Upper lobe of left lung (tissue), 6 donors: ENCODE results near the gene MAP2K5. TPM values are rescaled to one million over a fixed set of nuclear protein-coding genes. Genes with fewer than 3 reads are reported as not detected.

Experiments
- ATAC-seq, 2 donors: fragments of 200-7000 bp; cut with Tn5 transposase; one replicate each; pipeline ENCODE4 v1.9.1; 2022; ENCODE audit warnings: mild to moderate bottlenecking in 2 of 2, moderate library complexity in 2 of 2; ENCODE audit not compliant: low FRiP score in 2 of 2
- DNase-seq, 2 donors: peaks; one replicate each; pipeline ENCODE4 v3.0.0-alpha.2; 2019 to 2020
- H3K27ac ChIP-seq, 4 donors: fragments of 200-600 bp; sonication (generic); one replicate each; pipeline ENCODE4 v1.5.1; 2016 to 2019
- H3K27me3 ChIP-seq, 4 donors: fragments of 200-600 bp; sonication (generic); one replicate each; pipeline ENCODE4 v1.5.1; 2017 to 2019
- H3K36me3 ChIP-seq, 4 donors: fragments of 200-600 bp; sonication (generic); one replicate each; pipeline ENCODE4 v1.5.1; 2016 to 2019
- H3K4me1 ChIP-seq, 4 donors: fragments of 200-600 bp; sonication (generic); one replicate each; pipeline ENCODE4 v1.5.1; 2018 to 2019
- H3K4me3 ChIP-seq, 4 donors: fragments of 200-600 bp; sonication (generic); one replicate each; pipeline ENCODE4 v1.5.1; 2017 to 2019; ENCODE audit warnings: mild to moderate bottlenecking in 2 of 4, moderate library complexity in 1 of 4
- H3K9me3 ChIP-seq, 4 donors: fragments of 200-600 bp; sonication (generic); one replicate each; pipeline ENCODE4 v1.5.1; 2018 to 2019
- EP300 ChIP-seq, 4 donors: sonication (generic); formaldehyde crosslinking; IDR thresholded peaks; one replicate each; pipeline ENCODE4 v1.5.1; 2017; ENCODE audit warnings: antibody characterized with exemption in 4 of 4, control low read depth in 2 of 4
- POLR2A ChIP-seq, 4 donors: fragments of 450-650 bp; IDR thresholded peaks; one replicate each; pipeline ENCODE4 v1.5.1; 2016 to 2017; ENCODE audit warnings: antibody characterized with exemption in 4 of 4, mild to moderate bottlenecking in 2 of 4
- POLR2AphosphoS5 ChIP-seq, 2 donors: sonication (generic); formaldehyde crosslinking; IDR thresholded peaks; one replicate each; pipeline ENCODE4 v1.5.1; 2017; ENCODE audit warnings: antibody characterized with exemption in 2 of 2
- WGBS, 2 donors: methylation state at CpG; one replicate each; pipeline ENCODE4 v1.1.5; 2017 to 2018; 5-methylcytosine and 5-hydroxymethylcytosine counted together
- total RNA-seq, 6 donors: library from RNA; depleted of rRNA in 4 of 6; stranded (reverse); fragments of >200 nt in 4 of 6; gene quantifications; one replicate each; pipeline versions ENCODE4 v1.1.0 to v1.2.1, GENCODE V29; 2016 to 2021
- TF ChIP-seq, protein P1 (sequence below), 6 experiments: fragments of 450-650 bp in 4 of 6; fragments of 200-600 bp in 2 of 6; sonication (generic) in 2 of 6; IDR thresholded peaks; one replicate each; pipeline ENCODE4 v1.5.1; 2016 to 2019; ENCODE audit warnings: antibody characterized with exemption in 6 of 6
- donor health status: DM: no; HTN: no; CAD: no; lungs with moderate emphysema.
- donor health status: DM: no; HTN: yes; CAD: no; lungs with severe emphysema.

Gene MAP2K5
- total RNA-seq, 6 donors from 2014 or later: 7.8 to 25.6 (median 16.0) TPM

DNA sequence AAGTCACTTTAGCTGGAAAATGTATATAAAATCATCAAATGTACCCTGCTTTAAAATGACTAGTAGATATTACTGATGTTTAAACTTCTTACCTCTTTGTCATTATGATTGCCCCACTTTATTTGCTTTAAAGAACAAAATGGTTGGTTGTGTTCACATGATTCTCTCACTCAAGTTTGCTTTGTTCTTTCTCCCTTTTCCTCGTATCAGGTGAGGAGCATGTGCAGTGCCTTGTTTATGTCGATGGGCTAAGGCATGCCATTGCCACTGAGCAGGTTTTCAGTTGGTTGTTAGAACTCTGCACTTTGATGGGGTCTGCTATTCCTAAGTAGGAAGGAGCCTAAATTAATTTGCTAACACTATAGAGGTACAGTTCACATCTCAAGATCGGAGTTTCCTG is 5.3 kb downstream of the MAP2K5 start:
- TF ChIP-seq EP300 (IDR thresholded peaks at IDR 0.05) (no peak), POLR2AphosphoS5 (IDR thresholded peaks at IDR 0.05) (no peak), POLR2A (IDR thresholded peaks at IDR 0.05) (no peak)
- TF ChIP-seq, protein P1, sequence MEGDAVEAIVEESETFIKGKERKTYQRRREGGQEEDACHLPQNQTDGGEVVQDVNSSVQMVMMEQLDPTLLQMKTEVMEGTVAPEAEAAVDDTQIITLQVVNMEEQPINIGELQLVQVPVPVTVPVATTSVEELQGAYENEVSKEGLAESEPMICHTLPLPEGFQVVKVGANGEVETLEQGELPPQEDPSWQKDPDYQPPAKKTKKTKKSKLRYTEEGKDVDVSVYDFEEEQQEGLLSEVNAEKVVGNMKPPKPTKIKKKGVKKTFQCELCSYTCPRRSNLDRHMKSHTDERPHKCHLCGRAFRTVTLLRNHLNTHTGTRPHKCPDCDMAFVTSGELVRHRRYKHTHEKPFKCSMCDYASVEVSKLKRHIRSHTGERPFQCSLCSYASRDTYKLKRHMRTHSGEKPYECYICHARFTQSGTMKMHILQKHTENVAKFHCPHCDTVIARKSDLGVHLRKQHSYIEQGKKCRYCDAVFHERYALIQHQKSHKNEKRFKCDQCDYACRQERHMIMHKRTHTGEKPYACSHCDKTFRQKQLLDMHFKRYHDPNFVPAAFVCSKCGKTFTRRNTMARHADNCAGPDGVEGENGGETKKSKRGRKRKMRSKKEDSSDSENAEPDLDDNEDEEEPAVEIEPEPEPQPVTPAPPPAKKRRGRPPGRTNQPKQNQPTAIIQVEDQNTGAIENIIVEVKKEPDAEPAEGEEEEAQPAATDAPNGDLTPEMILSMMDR (IDR thresholded peaks at IDR 0.05): no peak
- Histone ChIP-seq H3K9me3 (no peaks in the 10 kb centered on the region), H3K4me3 (no peak overlapping the region), H3K27ac (no peak overlapping the region), H3K4me1 (peaks cover 12 to 38% (median 32%) of the 10 kb centered on the region in 4 donors), H3K27me3 (no peaks in the 10 kb centered on the region), H3K36me3 (peaks cover 0 to 21% (median 0%) of the 10 kb centered on the region in 4 donors)
- DNase-seq (no peak), ATAC-seq (no peak)
- whole genome bisulfite sequencing, 2 donors: 80 to 96% methylated on average over 3 of the region's 3 CpGs

DNA sequence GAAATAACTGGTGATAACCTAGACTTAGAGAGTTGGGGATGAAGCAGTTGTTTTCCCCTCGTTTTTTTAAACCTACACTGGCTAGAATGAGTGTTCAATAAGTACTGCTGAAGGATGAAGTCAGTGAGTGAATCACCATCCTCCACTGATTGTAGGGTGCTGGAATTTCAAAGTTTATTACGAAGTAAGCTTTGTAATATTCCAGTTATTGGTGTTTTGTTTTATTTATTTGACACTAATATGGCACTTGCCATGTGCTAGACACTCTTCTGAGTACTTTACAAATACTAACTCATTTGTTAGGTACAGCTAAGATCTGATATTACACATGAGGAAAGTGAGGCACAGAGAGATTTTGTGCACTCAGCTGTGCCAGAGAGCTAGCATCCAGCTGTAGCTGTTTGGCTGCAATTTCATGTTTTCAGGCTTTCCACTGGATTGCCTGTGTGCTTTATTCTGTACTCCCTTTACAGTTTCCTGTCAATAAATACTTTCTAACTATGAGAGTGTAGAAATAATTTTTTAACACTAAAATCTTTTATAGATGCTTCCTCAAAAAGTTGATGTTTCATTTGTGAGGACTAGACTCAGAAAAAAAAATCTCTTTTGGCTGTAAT is 5.8 kb downstream of the MAP2K5 start:
- H3K27ac ChIP-seq: no peak overlapping the region
- WGBS, 2 donors: 71 to 75% methylated on average over 2 of the region's 2 CpGs
- ATAC-seq: peak in 1 of 2 donors; percentile 70

DNA sequence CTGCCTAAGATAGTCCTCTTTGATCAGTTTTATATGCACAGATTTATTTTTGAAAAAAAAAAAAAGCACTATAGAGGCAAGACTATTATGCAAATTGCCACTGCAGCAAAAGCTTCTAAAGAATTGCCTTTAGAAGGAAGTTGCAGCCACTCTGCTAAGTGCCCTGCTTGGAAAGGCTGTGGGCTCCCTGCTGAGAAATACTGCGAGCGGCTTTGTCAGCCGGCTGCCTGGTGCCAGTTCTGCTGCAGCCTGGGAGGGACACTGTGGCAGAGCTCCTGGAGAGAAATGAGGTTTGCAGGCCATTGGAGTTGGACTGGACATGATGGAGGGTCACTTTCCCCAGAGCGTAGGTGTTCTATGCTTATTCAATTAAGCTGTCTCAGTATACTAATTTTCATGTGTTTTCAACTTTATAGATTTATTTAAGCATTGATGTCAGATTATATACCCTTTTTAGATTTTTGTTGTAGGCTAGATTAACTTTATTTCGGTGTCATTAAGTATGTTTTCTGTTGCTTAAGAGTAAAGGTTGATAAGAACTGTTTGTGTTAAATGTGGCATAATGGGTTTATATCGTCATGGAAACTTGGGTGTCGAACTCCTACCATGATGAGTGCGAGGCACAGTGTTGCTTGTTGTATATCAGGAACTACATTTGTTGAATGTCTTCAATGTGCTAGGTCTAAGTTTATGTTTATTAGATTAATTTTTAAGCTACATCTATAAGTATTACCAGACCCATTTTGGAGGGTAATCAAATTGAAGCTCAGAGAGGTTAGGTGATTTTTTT is 6.6 kb downstream of the MAP2K5 start:
- Histone ChIP-seq H3K4me1 (peaks cover under 1 to 27% (median 23%) of the 10 kb centered on the region in 4 donors), H3K9me3 (no peaks in the 10 kb centered on the region), H3K27ac (no peak overlapping the region), H3K36me3 (peaks cover 0 to 21% (median 0%) of the 10 kb centered on the region in 4 donors), H3K27me3 (no peaks in the 10 kb centered on the region), H3K4me3 (no peak overlapping the region)
- TF ChIP-seq POLR2A (IDR thresholded peaks at IDR 0.05) (no peak), POLR2AphosphoS5 (IDR thresholded peaks at IDR 0.05) (no peak), EP300 (IDR thresholded peaks at IDR 0.05) (no peak)
- TF ChIP-seq, protein P1 (IDR thresholded peaks at IDR 0.05): no peak
- peak; percentile 18 to 69 for DNase-seq
- 68 to 69% methylated on average over 8 of the region's 8 CpGs for WGBS, 2 donors
- ATAC-seq: no peak

More for the DNA sequence above, 5.8 kb downstream of the MAP2K5 start:
- no peak for TF ChIP-seq POLR2A (IDR thresholded peaks at IDR 0.05)
- TF ChIP-seq, protein P1 (IDR thresholded peaks at IDR 0.05): no peak
- no peak for TF ChIP-seq EP300 (IDR thresholded peaks at IDR 0.05)
- no peak for TF ChIP-seq POLR2AphosphoS5 (IDR thresholded peaks at IDR 0.05)
- peaks cover 0 to 21% (median 0%) of the 10 kb centered on the region in 4 donors for H3K36me3 ChIP-seq
- no peak for DNase-seq
- H3K4me1 ChIP-seq: peaks cover 7 to 34% (median 30%) of the 10 kb centered on the region in 4 donors
- H3K9me3 ChIP-seq: no peaks in the 10 kb centered on the region
- no peaks in the 10 kb centered on the region for H3K27me3 ChIP-seq
- H3K4me3 ChIP-seq: no peak overlapping the region

DNA sequence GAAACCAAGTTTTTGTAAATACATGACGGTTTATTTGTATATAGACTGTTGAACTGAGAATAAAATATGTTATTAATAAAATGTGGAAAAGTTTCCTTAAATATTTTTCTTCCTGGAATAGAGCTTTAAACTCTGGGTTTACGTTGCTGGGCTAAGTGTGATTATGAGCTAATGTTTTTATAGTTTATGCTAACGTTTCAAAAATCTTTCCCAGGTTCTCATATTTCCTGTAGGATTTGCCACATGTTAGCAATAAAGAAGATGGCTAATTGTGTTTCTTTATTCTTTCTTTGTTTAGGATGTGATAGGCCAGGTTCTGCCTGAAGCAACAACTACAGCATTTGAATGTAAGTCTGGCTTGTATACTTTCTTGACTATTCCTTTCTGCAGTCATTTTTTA is 7.2 kb downstream of the MAP2K5 start:
- TF ChIP-seq EP300 (IDR thresholded peaks at IDR 0.05): no peak
- TF ChIP-seq POLR2AphosphoS5 (IDR thresholded peaks at IDR 0.05): no peak
- no peak for TF ChIP-seq POLR2A (IDR thresholded peaks at IDR 0.05)
- TF ChIP-seq, protein P1 (IDR thresholded peaks at IDR 0.05): no peak
- peaks cover 0 to 21% (median 0%) of the 10 kb centered on the region in 4 donors for H3K36me3 ChIP-seq
- no peak overlapping the region for H3K4me3 ChIP-seq
- DNase-seq (no peak), ATAC-seq (no peak)
- H3K27me3 ChIP-seq: no peaks in the 10 kb centered on the region
- WGBS, 2 donors: 59 to 63% methylated on average over 3 of the region's 3 CpGs
- no peak overlapping the region for H3K27ac ChIP-seq
- no peaks in the 10 kb centered on the region for H3K9me3 ChIP-seq
- peaks cover 0 to 22% (median 18%) of the 10 kb centered on the region in 4 donors for H3K4me1 ChIP-seq
